DND-41 (cell line): Measurements from ENCODE around the gene CNNM2.

ENCODE experiments used
- ATAC-seq: fragments of 200-7000 bp; cut with Tn5 transposase; 3 replicates; pipeline ENCODE4 v1.9.1; 2021; ENCODE audit warnings: low read depth; ENCODE audit not compliant: insufficient read depth
- DNase-seq: peaks from one replicate; pipeline ENCODE4 v3.0.0-alpha.2; 2020
- H2AFZ ChIP-seq: 2 replicates; pipeline ENCODE4 v1.6.0; 2012; ENCODE audit warnings: low read depth, low read length
- H3K27ac ChIP-seq: 2 replicates; pipeline ENCODE4 v1.5.1; 2012; ENCODE audit warnings: low read length, inconsistent platforms
- H3K27me3 ChIP-seq: fragments of 200-600 bp; sonication (generic); 2 replicates; pipeline ENCODE4 v1.6.0; 2012; ENCODE audit warnings: low read length, mild to moderate bottlenecking, inconsistent platforms; ENCODE audit not compliant: insufficient read depth, poor library complexity
- H3K36me3 ChIP-seq: 2 replicates; pipeline ENCODE4 v1.5.1; 2012; ENCODE audit warnings: low read length, inconsistent platforms; ENCODE audit not compliant: insufficient read depth
- H3K4me1 ChIP-seq: 2 replicates; pipeline ENCODE4 v1.5.1; 2012; ENCODE audit warnings: mild to moderate bottlenecking, low read length; ENCODE audit not compliant: insufficient read depth
- H3K4me2 ChIP-seq: 2 replicates; pipeline ENCODE4 v1.6.0; 2012; ENCODE audit warnings: mild to moderate bottlenecking, moderate library complexity, low read length, inconsistent platforms; ENCODE audit not compliant: insufficient read depth
- H3K4me3 ChIP-seq, 2 experiments: fragments of 200-600 bp in 1 of 2; shearing (Covaris generic) in 1 of 2; 2 replicates each; pipeline ENCODE4 v1.5.1; 2012 to 2016; ENCODE audit warnings: inconsistent platforms in 2 of 2, low read length in 2 of 2, mild to moderate bottlenecking in 2 of 2, low read depth in 1 of 2, moderate library complexity in 1 of 2
- H3K79me2 ChIP-seq: 2 replicates; pipeline ENCODE4 v1.6.0; 2012; ENCODE audit warnings: low read length, inconsistent platforms; ENCODE audit not compliant: insufficient read depth
- H3K9ac ChIP-seq: 2 replicates; pipeline ENCODE4 v1.6.0; 2012; ENCODE audit warnings: low read depth, mild to moderate bottlenecking, inconsistent platforms, low read length, moderate library complexity
- H3K9me3 ChIP-seq: 2 replicates; pipeline ENCODE4 v1.5.1; 2012; ENCODE audit warnings: low read length, moderate library complexity, mild to moderate bottlenecking, inconsistent platforms; ENCODE audit not compliant: insufficient read depth, severe bottlenecking
- H4K20me1 ChIP-seq: 2 replicates; pipeline ENCODE4 v1.6.0; 2012; ENCODE audit warnings: low read length; ENCODE audit not compliant: insufficient read depth
- EZH2 ChIP-seq: IDR thresholded peaks from 3 replicates; pipeline ENCODE4 v1.6.1; 2012; ENCODE audit warnings: borderline replicate concordance, low read depth, mild to moderate bottlenecking, moderate library complexity, low read length, inconsistent platforms; ENCODE audit not compliant: severe bottlenecking
- TF ChIP-seq, protein P1 (sequence below): IDR thresholded peaks from 2 replicates; pipeline ENCODE4 v1.5.1; 2012; ENCODE audit warnings: borderline replicate concordance, low read length, moderate library complexity, mild to moderate bottlenecking; ENCODE audit not compliant: poor library complexity, severe bottlenecking; ENCODE audit errors: extremely low read depth

CNNM2 gene

GRCh38 chr10:103117247-103117646 is 199.2 kb downstream of the CNNM2 start:
- Histone ChIP-seq H3K4me1 (no peaks in the 10 kb centered on the region), H3K27me3 (no peaks in the 10 kb centered on the region), H4K20me1 (peaks cover 9% of the 10 kb centered on the region), H3K27ac (no peak overlapping the region), H3K9me3 (no peaks in the 10 kb centered on the region), H3K4me2 (no peak overlapping the region), H3K79me2 (peaks cover 73% of the 10 kb centered on the region), H3K36me3 (peaks cover 6% of the 10 kb centered on the region), H3K4me3 (no peak overlapping the region), H2AFZ (no peak overlapping the region), H3K9ac (no peak overlapping the region)
- DNase-seq = no peak
- TF ChIP-seq EZH2 = no peak
- TF ChIP-seq, protein P1, sequence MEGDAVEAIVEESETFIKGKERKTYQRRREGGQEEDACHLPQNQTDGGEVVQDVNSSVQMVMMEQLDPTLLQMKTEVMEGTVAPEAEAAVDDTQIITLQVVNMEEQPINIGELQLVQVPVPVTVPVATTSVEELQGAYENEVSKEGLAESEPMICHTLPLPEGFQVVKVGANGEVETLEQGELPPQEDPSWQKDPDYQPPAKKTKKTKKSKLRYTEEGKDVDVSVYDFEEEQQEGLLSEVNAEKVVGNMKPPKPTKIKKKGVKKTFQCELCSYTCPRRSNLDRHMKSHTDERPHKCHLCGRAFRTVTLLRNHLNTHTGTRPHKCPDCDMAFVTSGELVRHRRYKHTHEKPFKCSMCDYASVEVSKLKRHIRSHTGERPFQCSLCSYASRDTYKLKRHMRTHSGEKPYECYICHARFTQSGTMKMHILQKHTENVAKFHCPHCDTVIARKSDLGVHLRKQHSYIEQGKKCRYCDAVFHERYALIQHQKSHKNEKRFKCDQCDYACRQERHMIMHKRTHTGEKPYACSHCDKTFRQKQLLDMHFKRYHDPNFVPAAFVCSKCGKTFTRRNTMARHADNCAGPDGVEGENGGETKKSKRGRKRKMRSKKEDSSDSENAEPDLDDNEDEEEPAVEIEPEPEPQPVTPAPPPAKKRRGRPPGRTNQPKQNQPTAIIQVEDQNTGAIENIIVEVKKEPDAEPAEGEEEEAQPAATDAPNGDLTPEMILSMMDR = no peak
- ATAC-seq = no peak

GRCh38 chr10:103120546-103120945 is 202.5 kb downstream of the CNNM2 start:
- Histone ChIP-seq H3K4me1 (peaks cover under 1% of the 10 kb centered on the region; the same call in 1 of the 2 replicates), H3K27ac (no peak overlapping the region), H3K79me2 (peaks cover 73% of the 10 kb centered on the region), H3K4me3 (no peak overlapping the region), H3K9me3 (no peaks in the 10 kb centered on the region), H2AFZ (no peak overlapping the region), H3K27me3 (no peaks in the 10 kb centered on the region), H3K4me2 (no peak overlapping the region), H3K9ac (no peak overlapping the region), H4K20me1 (peaks cover 15% of the 10 kb centered on the region), H3K36me3 (peaks cover 10% of the 10 kb centered on the region)
- DNase-seq (no peak), ATAC-seq (no peak)
- TF ChIP-seq EZH2 = no peak
- TF ChIP-seq, protein P1 = no peak

DNA sequence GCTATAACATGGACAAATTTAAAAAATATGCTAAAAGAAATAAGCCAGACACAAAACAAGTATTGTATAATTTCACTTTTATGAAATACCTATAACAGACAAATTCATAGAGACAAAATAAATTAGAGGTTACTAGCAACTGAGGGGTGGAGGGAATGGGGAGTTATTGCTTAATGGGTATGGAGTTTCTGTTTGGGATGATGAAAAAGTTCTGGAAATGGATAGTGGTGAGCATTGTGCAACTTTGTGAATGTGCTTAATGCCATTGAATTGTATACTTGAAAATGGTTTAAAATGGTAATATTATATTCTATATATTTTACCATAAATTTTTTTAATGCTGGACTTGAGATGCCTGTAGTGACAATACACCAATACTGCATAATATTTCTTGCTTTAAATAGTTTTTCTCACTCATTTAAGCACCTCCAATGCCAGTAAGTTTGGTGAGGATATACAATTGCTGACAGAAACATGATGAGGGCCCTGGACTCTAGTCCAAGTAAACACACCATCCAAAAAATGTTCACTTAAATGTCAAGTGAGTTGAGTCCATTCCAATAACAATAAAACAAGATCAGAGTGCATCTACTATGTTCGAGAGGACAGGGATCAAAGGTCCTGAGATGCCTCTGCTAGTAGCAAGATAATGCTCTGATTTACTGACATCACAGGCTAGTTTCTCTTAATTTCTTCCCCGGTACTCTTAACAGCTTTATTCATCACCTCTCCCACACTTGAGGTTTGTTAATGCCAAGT is 203.1 kb downstream of the CNNM2 start:
- Histone ChIP-seq H3K27ac (no peak overlapping the region), H3K9me3 (no peaks in the 10 kb centered on the region), H4K20me1 (peaks cover 15% of the 10 kb centered on the region), H3K4me1 (peaks cover 5% of the 10 kb centered on the region; the same call in 1 of the 2 replicates), H3K4me3 (no peak overlapping the region), H3K9ac (no peak overlapping the region), H3K27me3 (no peaks in the 10 kb centered on the region), H2AFZ (no peak overlapping the region), H3K36me3 (peaks cover 10% of the 10 kb centered on the region), H3K79me2 (peaks cover 74% of the 10 kb centered on the region), H3K4me2 (no peak overlapping the region)
- ATAC-seq (no peak), DNase-seq (no peak)
- TF ChIP-seq EZH2 = no peak
- TF ChIP-seq, protein P1 = no peak
